ENCODE measurements around the gene POLE4.

GRCh38 chr2:74957886-74958273 is 563 bp upstream of the POLE4 start:
- no peak for TF ChIP-seq TAF1 (IDR thresholded peaks at IDR 0.05; ENCODE audit: borderline replicate concordance, low read depth, low read length)
- TF ChIP-seq, protein P1, sequence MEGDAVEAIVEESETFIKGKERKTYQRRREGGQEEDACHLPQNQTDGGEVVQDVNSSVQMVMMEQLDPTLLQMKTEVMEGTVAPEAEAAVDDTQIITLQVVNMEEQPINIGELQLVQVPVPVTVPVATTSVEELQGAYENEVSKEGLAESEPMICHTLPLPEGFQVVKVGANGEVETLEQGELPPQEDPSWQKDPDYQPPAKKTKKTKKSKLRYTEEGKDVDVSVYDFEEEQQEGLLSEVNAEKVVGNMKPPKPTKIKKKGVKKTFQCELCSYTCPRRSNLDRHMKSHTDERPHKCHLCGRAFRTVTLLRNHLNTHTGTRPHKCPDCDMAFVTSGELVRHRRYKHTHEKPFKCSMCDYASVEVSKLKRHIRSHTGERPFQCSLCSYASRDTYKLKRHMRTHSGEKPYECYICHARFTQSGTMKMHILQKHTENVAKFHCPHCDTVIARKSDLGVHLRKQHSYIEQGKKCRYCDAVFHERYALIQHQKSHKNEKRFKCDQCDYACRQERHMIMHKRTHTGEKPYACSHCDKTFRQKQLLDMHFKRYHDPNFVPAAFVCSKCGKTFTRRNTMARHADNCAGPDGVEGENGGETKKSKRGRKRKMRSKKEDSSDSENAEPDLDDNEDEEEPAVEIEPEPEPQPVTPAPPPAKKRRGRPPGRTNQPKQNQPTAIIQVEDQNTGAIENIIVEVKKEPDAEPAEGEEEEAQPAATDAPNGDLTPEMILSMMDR (IDR thresholded peaks at IDR 0.05), result no peak
